A549 treated with AZD9567 at 1 μM for 4 hours (cell line): ENCODE results near the gene PRDM15. TPM values are rescaled to one million over a fixed set of nuclear protein-coding genes. Genes with fewer than 3 reads are reported as not detected.

Source experiments
- total RNA-seq: library from RNA; stranded (reverse); fragments of 200-300 nt; extraction: Qiagen RNA extraction; gene quantifications from 5 replicates; pipeline ENCODE4 v1.2.3, GENCODE V29; 2022; ENCODE audit not compliant: insufficient read depth

PRDM15 gene
- 2.6 to 5.3 TPM (median 3.1 TPM) in 5 replicates for total RNA-seq

GRCh38 chr21:41879190-41879998 is at the start of gene PRDM15:
TSS of gene PRDM15 (minus strand) at chr21:41879344. CDS start at chr21:41860363, 18,981 bp downstream.

GRCh38 chr21:41766883-41767605 is 112.1 kb downstream of the PRDM15 start, which contains the start of gene RIPK4:
TSS of gene RIPK4 (minus strand) at chr21:41767052. CDS start at chr21:41767041, 11 bp downstream.

Other genes with a start within 250 kb of the PRDM15 start
- gene RIPK4, start 112.3 kb downstream of the PRDM15 start, total RNA-seq: 12.7 to 16.7 TPM (median 15.6 TPM) in 5 replicates
- gene C2CD2, start 74.7 kb upstream of the PRDM15 start, total RNA-seq: 6.8 to 7.4 TPM (median 6.9 TPM) in 5 replicates
- gene ZBTB21, start 131.0 kb upstream of the PRDM15 start, total RNA-seq: 5.0 to 11.2 TPM (median 6.3 TPM) in 5 replicates
- not detected in 5 replicates for gene UMODL1, start 192.0 kb upstream of the PRDM15 start, total RNA-seq